PC-9 (cell line): ENCODE measurements around the gene EHBP1L1. TPM values are rescaled to one million over a fixed set of nuclear protein-coding genes. Genes with fewer than 3 reads are reported as not detected.

Experiments
- BruUV-seq: library from RNA; stranded (reverse); fragments of 400-500 nt; replicated peaks from 2 replicates; lab custom pipeline; 2021; lab: Mats Ljungman, UMichigan
- CTCF ChIA-PET: fragments of 300-600 bp; sonication (Branson Sonifier 250); formaldehyde crosslinking; loops from one replicate; lab custom pipeline; 2022; ENCODE audit warnings: antibody characterized with exemption; lab: Charles Lee
- POLR2A ChIA-PET: fragments of 300-600 bp; sonication (Branson Sonifier 250); formaldehyde crosslinking; loops from one replicate; lab custom pipeline; 2022; ENCODE audit warnings: antibody characterized with exemption; ENCODE audit not compliant: unreplicated experiment; lab: Charles Lee
- DNase-seq, 2 experiments: peaks; one replicate each; pipeline versions ENCODE4 v3.0.0 to v3.0.0-alpha.2; 2015 to 2022; ENCODE audit warnings: mixed read lengths in 1 of 2
- H2AFZ ChIP-seq: fragments of 200-600 bp; sonication (generic); 2 replicates; pipeline ENCODE4 v1.8.1; 2017; ENCODE audit warnings: antibody characterized with exemption
- H3F3A ChIP-seq: fragments of 200-600 bp; sonication (generic); 2 replicates; pipeline ENCODE4 v1.8.1; 2017; ENCODE audit warnings: antibody characterized with exemption, mild to moderate bottlenecking, low read depth; ENCODE audit not compliant: insufficient read depth
- H3K27ac ChIP-seq: fragments of 200-600 bp; sonication (generic); 2 replicates; pipeline ENCODE4 v1.6.1; 2016; ENCODE audit warnings: mixed run types
- H3K27me3 ChIP-seq: fragments of 200-600 bp; sonication (generic); 2 replicates; pipeline ENCODE4 v1.6.1; 2016; ENCODE audit warnings: low read depth, mixed run types; ENCODE audit not compliant: insufficient read depth
- H3K36me3 ChIP-seq: fragments of 200-600 bp; sonication (generic); 2 replicates; pipeline ENCODE4 v1.6.1; 2016; ENCODE audit warnings: low read depth, mixed run types
- H3K4me1 ChIP-seq: fragments of 200-600 bp; sonication (generic); replicated peaks from 2 replicates; pipeline ENCODE4 v1.6.1; 2016; ENCODE audit warnings: mixed run types; ENCODE audit not compliant: insufficient read depth
- H3K4me2 ChIP-seq: fragments of 200-600 bp; sonication (generic); 2 replicates; pipeline ENCODE4 v1.6.1; 2017; ENCODE audit warnings: mixed run types
- H3K4me3 ChIP-seq: fragments of 200-600 bp; sonication (generic); 2 replicates; pipeline ENCODE4 v1.6.1; 2016; ENCODE audit warnings: mixed run types
- H3K79me2 ChIP-seq: fragments of 200-600 bp; sonication (generic); 2 replicates; pipeline ENCODE4 v1.6.1; 2017; ENCODE audit warnings: low read depth, mixed run types
- H3K9me2 ChIP-seq: fragments of 200-600 bp; sonication (generic); 2 replicates; pipeline ENCODE4 v1.8.1; 2017; ENCODE audit warnings: mild to moderate bottlenecking; ENCODE audit not compliant: insufficient read depth
- H3K9me3 ChIP-seq: fragments of 200-600 bp; sonication (generic); 2 replicates; pipeline ENCODE4 v1.8.1; 2016; ENCODE audit warnings: low read depth; ENCODE audit not compliant: insufficient read depth
- H4K20me1 ChIP-seq: fragments of 200-600 bp; sonication (generic); 2 replicates; pipeline ENCODE4 v1.8.1; 2017; ENCODE audit not compliant: insufficient read depth
- EZH2 ChIP-seq: fragments of 200-600 bp; sonication (generic); IDR thresholded peaks from 2 replicates; pipeline ENCODE4 v1.8.0; 2017; ENCODE audit warnings: antibody characterized with exemption, low read depth
- intact Hi-C: fragments of 100-400 bp; cut with micrococcal nuclease; formaldehyde crosslinking; loops from one replicate; pipeline ENCODE4 v1.10.0; 2022; ENCODE audit not compliant: unreplicated experiment
- total RNA-seq: library from RNA; stranded (reverse); gene quantifications from 2 replicates; pipeline ENCODE4 v1.2.3, GENCODE V29; 2021
- TF ChIP-seq, protein P1 (sequence below): fragments of 200-600 bp; sonication (generic); conservative IDR thresholded peaks from 2 replicates; pipeline ENCODE4 v1.6.1; 2017; ENCODE audit warnings: mixed run types, antibody characterized with exemption, mild to moderate bottlenecking, moderate library complexity

EHBP1L1 gene
- total RNA-seq, 1 experiment from 2014 or later = 123 TPM

DNA sequence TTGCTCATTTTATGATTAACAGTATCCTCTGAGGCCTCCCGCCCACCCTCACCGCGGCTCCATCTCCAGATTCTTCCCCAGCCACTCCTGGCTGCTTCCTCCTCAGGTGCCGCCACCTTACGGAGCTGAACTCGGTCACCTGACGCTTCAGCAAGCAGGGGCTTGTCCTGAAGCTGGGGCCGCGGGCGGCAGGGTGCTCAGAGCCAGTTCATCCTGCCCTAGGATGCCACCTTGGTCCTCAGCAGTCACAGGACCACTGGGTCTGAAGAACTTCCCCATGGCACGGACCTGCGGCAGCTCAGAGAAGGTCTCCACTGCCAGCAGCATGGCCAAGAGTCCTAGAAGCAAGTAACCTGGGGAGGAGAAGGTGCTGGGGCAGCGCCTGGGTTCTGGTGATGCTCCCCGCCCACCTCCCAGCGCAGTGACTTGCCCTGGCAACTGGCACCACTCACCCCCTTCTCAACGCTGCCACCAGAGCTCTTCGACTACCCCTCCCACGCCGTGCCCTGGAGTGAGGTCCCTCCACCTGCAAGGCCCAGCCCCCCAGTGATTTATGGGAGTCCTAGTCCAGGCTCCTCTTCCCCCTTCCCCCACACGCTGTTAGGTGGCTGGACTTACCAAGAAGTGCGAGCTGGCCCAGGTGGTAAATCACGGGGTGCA is 17.1 kb downstream of the EHBP1L1 start:
- H3K4me2 ChIP-seq = no peak overlapping the region
- no peaks in the 10 kb centered on the region for H3K27me3 ChIP-seq
- no peaks in the 10 kb centered on the region for H4K20me1 ChIP-seq
- TF ChIP-seq, protein P1, sequence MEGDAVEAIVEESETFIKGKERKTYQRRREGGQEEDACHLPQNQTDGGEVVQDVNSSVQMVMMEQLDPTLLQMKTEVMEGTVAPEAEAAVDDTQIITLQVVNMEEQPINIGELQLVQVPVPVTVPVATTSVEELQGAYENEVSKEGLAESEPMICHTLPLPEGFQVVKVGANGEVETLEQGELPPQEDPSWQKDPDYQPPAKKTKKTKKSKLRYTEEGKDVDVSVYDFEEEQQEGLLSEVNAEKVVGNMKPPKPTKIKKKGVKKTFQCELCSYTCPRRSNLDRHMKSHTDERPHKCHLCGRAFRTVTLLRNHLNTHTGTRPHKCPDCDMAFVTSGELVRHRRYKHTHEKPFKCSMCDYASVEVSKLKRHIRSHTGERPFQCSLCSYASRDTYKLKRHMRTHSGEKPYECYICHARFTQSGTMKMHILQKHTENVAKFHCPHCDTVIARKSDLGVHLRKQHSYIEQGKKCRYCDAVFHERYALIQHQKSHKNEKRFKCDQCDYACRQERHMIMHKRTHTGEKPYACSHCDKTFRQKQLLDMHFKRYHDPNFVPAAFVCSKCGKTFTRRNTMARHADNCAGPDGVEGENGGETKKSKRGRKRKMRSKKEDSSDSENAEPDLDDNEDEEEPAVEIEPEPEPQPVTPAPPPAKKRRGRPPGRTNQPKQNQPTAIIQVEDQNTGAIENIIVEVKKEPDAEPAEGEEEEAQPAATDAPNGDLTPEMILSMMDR = no peak
- TF ChIP-seq EZH2 = no peak
- POLR2A ChIA-PET = interaction anchor here (0.6 kb wide), 2 partner anchors 11 to 323 kb away, joined by 3 to 4 read pairs; no protein-coding TSS in a partner anchor
- H3K4me1 ChIP-seq = 0 out of 2 replicates have a peak, but pooled peaks cover 7% of the 10 kb centered on the region
- no peak for DNase-seq
- BruUV-seq = no TSS peak
- no peak overlapping the region for H2AFZ ChIP-seq
- H3K9me3 ChIP-seq = no peaks in the 10 kb centered on the region
- H3K27ac ChIP-seq = no peak overlapping the region
- H3K79me2 ChIP-seq = no peaks in the 10 kb centered on the region
- H3K4me3 ChIP-seq = no peak overlapping the region
- intact Hi-C loops = no loop called here
- H3F3A ChIP-seq = peaks cover 39% of the 10 kb centered on the region
- CTCF ChIA-PET = interaction anchor here (0.5 to 0.6 kb wide), 2 partner anchors 17 to 76 kb away, joined by 6 to 12 read pairs; partner anchors contain the start of gene EHBP1L1
- no peaks in the 10 kb centered on the region for H3K9me2 ChIP-seq
- H3K36me3 ChIP-seq = no peaks in the 10 kb centered on the region

DNA sequence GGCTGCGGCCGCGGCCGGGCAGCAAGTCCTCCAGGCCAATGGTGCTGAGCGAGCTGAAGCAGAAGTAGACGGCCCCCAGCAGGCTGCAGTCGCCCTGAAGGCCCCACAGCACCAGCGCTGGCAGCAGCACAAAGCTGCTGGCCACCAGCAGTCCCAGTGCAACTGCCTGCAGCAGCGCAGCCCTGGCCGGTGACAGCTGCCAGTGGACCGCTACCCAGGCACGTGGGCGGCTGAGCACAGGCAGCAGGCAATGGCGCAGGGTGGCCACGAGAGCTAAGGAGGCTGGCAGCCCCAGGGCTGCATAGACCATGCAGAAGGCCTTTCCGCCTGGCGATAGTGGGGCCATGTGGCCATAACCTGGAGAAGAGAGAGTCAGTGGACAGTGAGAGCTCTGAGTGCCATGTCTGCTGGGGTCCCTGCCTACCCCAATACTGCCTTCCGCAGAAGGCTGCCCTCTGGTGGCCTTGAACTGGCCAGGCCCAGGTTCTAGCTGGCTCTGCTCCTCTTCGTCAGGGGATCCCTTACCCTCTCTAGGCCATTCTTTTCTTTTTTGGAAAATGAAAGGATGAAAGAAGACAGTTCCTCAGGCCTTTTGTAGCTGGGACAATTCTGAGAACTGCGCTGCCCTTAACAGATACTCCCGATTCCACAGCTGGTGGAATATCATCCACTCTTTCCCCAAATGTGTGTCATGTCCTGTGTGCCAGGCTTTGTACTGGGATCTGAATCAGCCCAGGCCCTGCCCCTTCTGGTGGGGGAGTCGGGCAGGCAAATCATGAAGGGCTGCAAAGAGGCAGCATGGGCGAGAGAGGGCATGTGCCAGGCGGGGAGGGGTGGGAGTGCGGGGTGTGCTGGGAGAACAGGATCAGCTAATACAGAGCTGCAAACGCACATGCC is 17.9 kb downstream of the EHBP1L1 start:
- Histone ChIP-seq H3K36me3 (no peaks in the 10 kb centered on the region), H3F3A (peaks cover 37% of the 10 kb centered on the region), H3K9me2 (no peaks in the 10 kb centered on the region), H3K27ac (no peak overlapping the region), H3K4me3 (no peak overlapping the region), H3K27me3 (no peaks in the 10 kb centered on the region), H3K79me2 (no peaks in the 10 kb centered on the region), H3K9me3 (no peaks in the 10 kb centered on the region), H3K4me2 (no peak overlapping the region), H2AFZ (no peak overlapping the region), H3K4me1 (0 out of 2 replicates have a peak, but pooled peaks cover 7% of the 10 kb centered on the region), H4K20me1 (no peaks in the 10 kb centered on the region)
- CTCF ChIA-PET = interaction anchor here (0.5 to 0.6 kb wide), 2 partner anchors 18 to 77 kb away, joined by 6 to 12 read pairs; partner anchors contain the start of gene EHBP1L1
- intact Hi-C loops = no loop called here
- no TSS peak for BruUV-seq
- no peak for TF ChIP-seq EZH2
- TF ChIP-seq, protein P1 = peak; percentile 67
- peak in 1 of 2 experiments; percentile 29 for DNase-seq
- POLR2A ChIA-PET = interaction anchor here (0.6 to 0.7 kb wide), 4 partner anchors 10 to 458 kb away, joined by 3 to 4 read pairs (median 3); partner anchors contain the start of gene SF3B2

DNA sequence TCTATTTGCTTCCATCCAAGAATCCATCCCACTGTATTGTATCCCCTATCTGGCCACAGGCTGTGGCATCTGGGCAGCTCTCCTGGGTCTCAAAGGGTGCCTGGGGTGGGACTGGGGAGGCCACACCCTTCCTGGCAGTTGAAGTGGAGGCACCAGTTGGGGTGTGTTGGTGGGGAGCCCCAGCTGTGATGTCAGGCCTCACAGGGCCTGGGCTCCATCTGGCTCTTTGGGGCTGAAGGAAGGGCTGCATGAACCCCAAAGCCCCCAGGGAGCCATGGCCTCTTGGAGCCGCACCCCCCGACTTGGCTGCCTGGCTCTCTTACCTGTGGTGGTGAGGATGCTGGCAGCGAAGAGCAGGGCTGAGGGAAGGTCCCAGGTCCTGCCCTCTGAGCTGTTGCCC is 19.3 kb downstream of the EHBP1L1 start:
- DNase-seq = no peak
- Histone ChIP-seq H3K27ac (no peak overlapping the region), H3F3A (peaks cover 32% of the 10 kb centered on the region), H3K4me3 (no peak overlapping the region), H3K9me3 (no peaks in the 10 kb centered on the region), H2AFZ (no peak overlapping the region), H3K27me3 (no peaks in the 10 kb centered on the region), H3K79me2 (no peaks in the 10 kb centered on the region), H3K4me1 (0 out of 2 replicates have a peak, but pooled peaks cover 7% of the 10 kb centered on the region), H3K4me2 (no peak overlapping the region), H4K20me1 (no peaks in the 10 kb centered on the region), H3K9me2 (no peaks in the 10 kb centered on the region), H3K36me3 (no peaks in the 10 kb centered on the region)
- POLR2A ChIA-PET = interaction anchor here (0.7 kb wide), 1 partner anchor 12 kb away, joined by 8 read pairs; no protein-coding TSS in a partner anchor
- intact Hi-C loops = no loop called here
- TF ChIP-seq EZH2 = no peak
- TF ChIP-seq, protein P1 = no peak
- no TSS peak for BruUV-seq
- CTCF ChIA-PET = interaction anchor here (0.7 kb wide), 1 partner anchor 18 kb away, joined by 3 read pairs; no protein-coding TSS in a partner anchor
